ENCODE measurements around the gene SLC19A3. TPM values are rescaled to one million over a fixed set of nuclear protein-coding genes. Genes with fewer than 3 reads are reported as not detected.
A peak's percentile ranks its signal among the peaks of the same experiment; 100 is the strongest.

Gene SLC19A3
- 1 to 10 TPM; 1.3 to 5.6 (median 2.8) TPM for total RNA-seq
- polyA plus RNA-seq = 1 to 10 TPM in 1 of 2 donors, under 1 TPM in 1; 0.73 to 2.9 TPM
- long read RNA-seq, donor 1, partial matches to known transcripts = 0 of 1 reads
- long read RNA-seq, donor 1, other reads (novel, unspliced or antisense) = 1 of 1 reads
- long read RNA-seq, donor 2 = 0 reads
- long read RNA-seq, donor 3 = 0 reads

DNA sequence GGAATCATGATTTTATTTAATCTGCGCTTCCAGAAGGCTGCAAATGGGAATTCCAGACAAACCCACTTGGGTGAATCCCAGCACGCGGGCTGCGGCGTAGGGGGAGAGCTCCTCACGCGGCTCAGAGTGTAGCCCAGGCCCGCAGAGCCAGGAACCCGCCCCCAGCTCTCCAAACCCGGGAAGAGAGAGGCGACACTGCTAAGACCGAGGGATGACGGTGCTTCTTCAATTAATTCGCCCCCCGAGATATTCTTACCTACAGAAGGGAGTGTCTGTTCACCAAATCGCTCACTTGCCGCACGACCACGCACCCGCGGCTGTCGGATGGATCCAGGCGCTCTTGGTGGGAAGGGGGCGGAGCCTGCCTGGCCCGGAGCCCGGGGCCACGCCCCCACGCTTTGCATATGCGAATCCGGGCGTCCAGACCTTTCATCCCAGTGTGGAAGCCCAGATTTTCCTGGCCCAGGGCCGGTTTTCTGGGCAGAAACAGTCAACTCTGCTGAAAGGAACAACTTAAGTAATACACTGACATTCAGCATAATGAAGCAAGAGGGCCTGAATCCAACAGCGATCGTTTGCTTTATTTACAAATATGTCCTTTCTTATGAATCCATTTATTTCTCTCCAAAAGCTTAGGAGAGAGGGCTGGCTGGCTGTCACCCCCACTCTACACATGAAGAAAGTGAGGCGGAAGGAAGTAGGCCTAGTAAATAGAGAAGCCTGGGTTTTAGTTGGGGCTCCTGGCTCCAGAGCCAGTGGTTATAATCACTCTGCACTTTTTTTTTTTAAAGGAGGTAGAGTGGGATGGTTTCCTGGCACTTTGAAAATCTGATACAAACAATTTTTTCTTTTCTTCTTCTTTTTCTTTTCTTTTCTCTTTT, at the start of gene SLC19A3:
TSS of gene SLC19A3 (minus strand) at position 342 of the 881 bp plus-strand sequence. CDS start 15,710 bp downstream, outside the sequence.
- Histone ChIP-seq H3K4me1 (ENCODE audit: insufficient read depth) (no peaks in the 10 kb centered on the region), H3K27ac (peak within 1 kb of the TSS in 1 of 2 donors; percentile 81), H3K9me3 (no peaks in the 10 kb centered on the region), H3K4me3 (peak within 1 kb of the TSS; percentile 28), H3K36me3 (no peaks in the 10 kb centered on the region), H3K27me3 (no peaks in the 10 kb centered on the region)
- TF ChIP-seq, protein P1, sequence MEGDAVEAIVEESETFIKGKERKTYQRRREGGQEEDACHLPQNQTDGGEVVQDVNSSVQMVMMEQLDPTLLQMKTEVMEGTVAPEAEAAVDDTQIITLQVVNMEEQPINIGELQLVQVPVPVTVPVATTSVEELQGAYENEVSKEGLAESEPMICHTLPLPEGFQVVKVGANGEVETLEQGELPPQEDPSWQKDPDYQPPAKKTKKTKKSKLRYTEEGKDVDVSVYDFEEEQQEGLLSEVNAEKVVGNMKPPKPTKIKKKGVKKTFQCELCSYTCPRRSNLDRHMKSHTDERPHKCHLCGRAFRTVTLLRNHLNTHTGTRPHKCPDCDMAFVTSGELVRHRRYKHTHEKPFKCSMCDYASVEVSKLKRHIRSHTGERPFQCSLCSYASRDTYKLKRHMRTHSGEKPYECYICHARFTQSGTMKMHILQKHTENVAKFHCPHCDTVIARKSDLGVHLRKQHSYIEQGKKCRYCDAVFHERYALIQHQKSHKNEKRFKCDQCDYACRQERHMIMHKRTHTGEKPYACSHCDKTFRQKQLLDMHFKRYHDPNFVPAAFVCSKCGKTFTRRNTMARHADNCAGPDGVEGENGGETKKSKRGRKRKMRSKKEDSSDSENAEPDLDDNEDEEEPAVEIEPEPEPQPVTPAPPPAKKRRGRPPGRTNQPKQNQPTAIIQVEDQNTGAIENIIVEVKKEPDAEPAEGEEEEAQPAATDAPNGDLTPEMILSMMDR (IDR thresholded peaks at IDR 0.05) = no peak
- TF ChIP-seq POLR2A (IDR thresholded peaks at IDR 0.05) (no peak), EP300 (IDR thresholded peaks at IDR 0.05) (no peak)
- peak; percentile 89 to 95 (median 92) for DNase-seq
- intact Hi-C loops (cut with DNase I) = no loop called here
- WGBS, 3 donors = 1 to 2% (median 1%) methylated on average over 34 to 35 of the region's 35 CpGs

DNA sequence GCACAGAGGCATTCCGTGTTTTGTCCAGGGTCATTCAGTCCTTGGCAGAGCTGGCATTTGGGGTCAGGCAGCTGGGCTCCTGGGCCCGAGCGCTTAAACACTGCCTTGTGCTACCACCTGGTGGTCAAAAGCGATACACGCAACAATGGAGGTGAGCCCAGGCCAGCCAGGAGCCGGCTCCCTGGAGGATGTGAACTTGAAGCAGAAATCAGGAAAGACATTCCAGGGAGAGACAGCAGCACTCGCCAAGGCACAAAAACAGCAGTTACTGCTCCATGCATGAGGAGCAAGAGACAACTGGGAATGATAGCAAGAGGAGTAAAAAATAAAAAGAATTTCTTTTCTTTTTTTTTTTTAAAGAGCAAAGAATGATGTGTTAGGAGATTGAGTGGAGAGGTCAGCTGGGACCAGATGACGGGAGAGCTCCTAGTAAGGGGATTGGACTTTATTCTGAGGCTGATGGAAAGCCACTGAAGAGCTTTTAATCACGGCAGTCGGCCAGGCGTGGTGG, 48.6 kb upstream of the SLC19A3 start:
- DNase-seq = peak; percentile 68 to 82 (median 76)
- 23 to 24% (median 23%) methylated on average over 11 of the region's 11 CpGs for WGBS, 3 donors

DNA sequence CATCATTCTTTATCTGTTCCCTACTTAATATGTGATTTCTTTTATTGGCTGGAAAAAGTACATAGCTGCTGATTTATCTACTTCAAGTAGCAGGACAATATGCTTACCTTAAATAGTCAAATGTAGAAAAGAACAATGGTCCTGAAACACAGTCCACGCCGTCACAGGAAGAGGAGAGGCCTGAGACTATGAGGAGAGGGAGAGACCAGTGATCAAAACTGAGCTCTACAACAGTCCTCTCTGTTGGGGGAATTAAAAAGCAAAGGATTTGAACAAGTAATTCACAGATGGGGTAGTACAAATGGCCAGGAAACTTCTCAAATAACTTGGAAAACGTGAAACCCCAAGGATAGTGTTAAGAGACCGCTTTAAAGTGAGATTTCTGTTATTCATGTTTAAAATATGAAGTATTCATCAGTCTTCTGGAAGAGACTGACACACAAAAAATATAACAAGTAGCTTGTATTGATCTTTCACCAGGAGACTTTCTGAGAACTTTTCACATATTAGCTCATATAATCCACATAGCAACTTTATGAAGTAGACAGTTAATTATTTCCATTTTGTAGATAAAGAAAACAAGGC, 48.1 kb upstream of the SLC19A3 start:
- whole genome bisulfite sequencing, 3 donors = 35 to 49% (median 43%) methylated on average over 4 of the region's 4 CpGs
- DNase-seq = no peak
- no peak overlapping the region for H3K4me3 ChIP-seq
- TF ChIP-seq, protein P1 (IDR thresholded peaks at IDR 0.05) = no peak
- no peak for TF ChIP-seq POLR2A (IDR thresholded peaks at IDR 0.05)
- TF ChIP-seq EP300 (IDR thresholded peaks at IDR 0.05) = no peak
- H3K4me1 ChIP-seq (ENCODE audit: insufficient read depth) = no peaks in the 10 kb centered on the region
- H3K27ac ChIP-seq = no peak overlapping the region
- no peaks in the 10 kb centered on the region for H3K36me3 ChIP-seq
- intact Hi-C loops (cut with DNase I) = loop anchor here (2.0 to 10.0 kb wide), 8 partner anchors 104 to 639 kb away; no protein-coding TSS in a partner anchor
- H3K27me3 ChIP-seq = no peaks in the 10 kb centered on the region
- no peaks in the 10 kb centered on the region for H3K9me3 ChIP-seq

More for the DNA sequence above, 48.6 kb upstream of the SLC19A3 start:
- Histone ChIP-seq H3K27ac (no peak overlapping the region), H3K4me3 (no peak overlapping the region), H3K36me3 (no peaks in the 10 kb centered on the region), H3K4me1 (ENCODE audit: insufficient read depth) (no peaks in the 10 kb centered on the region), H3K9me3 (no peaks in the 10 kb centered on the region), H3K27me3 (no peaks in the 10 kb centered on the region)
- TF ChIP-seq, protein P1 (IDR thresholded peaks at IDR 0.05) = peak; percentile 58 to 80 (median 80)
- TF ChIP-seq EP300 (IDR thresholded peaks at IDR 0.05) = no peak
- intact Hi-C loops (cut with DNase I) = loop anchor here in 3 of 4 donors (2.0 to 10.0 kb wide), 7 partner anchors 104 to 639 kb away; no protein-coding TSS in a partner anchor
